ENCODE data around the gene MCUB. TPM values are rescaled to one million over a fixed set of nuclear protein-coding genes. Genes with fewer than 3 reads are reported as not detected.

Gene MCUB
- total and polyA plus RNA-seq, 9 of the 15 experiments (the other 6 are each of a cell fraction or from before 2014, with no cell fraction given), result 1.4 to 21.5 (median 5.4) TPM

DNA sequence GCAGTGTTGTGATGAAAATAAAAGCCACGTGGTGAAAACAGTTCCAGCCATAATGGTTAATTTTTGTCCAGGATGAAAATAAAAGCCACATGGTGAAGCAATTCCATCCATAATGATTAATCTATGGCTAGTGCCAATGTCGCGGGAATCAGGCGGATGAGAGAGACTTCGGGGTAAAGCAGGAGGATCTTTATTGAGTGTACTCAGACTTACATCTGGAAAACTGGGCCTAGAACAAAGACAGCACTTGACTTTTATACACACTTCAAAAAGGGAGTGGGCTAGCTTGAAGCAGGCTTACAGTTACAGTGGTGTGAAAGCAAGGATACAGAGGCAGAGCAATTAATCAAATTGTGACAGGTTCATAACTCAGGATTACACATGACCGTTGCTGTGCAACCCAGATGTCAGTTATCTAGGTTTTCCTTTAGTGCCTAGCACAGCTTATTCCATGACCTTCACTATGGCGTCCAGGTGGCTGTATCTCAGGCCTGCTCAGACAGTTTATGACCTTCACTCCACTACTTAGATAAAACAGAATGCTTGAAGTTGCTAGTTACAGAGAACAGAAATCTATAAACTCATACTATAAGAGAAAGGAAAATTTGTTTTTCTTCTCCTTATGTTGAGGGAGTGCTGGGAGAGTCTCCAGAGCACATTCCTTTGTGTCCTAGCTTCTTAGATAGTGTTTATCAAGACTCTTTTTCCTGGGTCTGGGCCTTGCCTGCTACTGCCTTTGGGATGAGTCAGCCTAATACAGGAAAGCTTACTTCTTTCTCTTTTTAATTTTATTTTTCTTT, 175.7 kb downstream of the MCUB start (continued):
- TF ChIP-seq, protein P1, sequence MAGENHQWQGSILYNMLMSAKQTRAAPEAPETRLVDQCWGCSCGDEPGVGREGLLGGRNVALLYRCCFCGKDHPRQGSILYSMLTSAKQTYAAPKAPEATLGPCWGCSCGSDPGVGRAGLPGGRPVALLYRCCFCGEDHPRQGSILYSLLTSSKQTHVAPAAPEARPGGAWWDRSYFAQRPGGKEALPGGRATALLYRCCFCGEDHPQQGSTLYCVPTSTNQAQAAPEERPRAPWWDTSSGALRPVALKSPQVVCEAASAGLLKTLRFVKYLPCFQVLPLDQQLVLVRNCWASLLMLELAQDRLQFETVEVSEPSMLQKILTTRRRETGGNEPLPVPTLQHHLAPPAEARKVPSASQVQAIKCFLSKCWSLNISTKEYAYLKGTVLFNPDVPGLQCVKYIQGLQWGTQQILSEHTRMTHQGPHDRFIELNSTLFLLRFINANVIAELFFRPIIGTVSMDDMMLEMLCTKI (IDR thresholded peaks at IDR 0.05; ENCODE audit: partially characterized antibody), result no peak
- no peak; the same call in 1 of the 2 replicates for TF ChIP-seq GATAD2B (IDR thresholded peaks at IDR 0.05; ENCODE audit: borderline replicate concordance)
- TF ChIP-seq MCM5 (IDR thresholded peaks at IDR 0.05; ENCODE audit: low read depth), result no peak
- TF ChIP-seq BHLHE40 (IDR thresholded peaks at IDR 0.05; ENCODE audit: low read length), result no peak
- peak in 1 of 2 experiments; percentile 62; a peak in 1 of 4 replicates for TF ChIP-seq HDAC1 (IDR thresholded peaks at IDR 0.05)
- no peak for TF ChIP-seq ZNF583 (CRISPR knock-in tag; IDR thresholded peaks at IDR 0.05)
- 0 out of 2 replicates have a peak, but pooled peaks have one; percentile 33 for TF ChIP-seq ZNF717 (CRISPR knock-in tag; IDR thresholded peaks at IDR 0.05)
- TF ChIP-seq, protein P2, sequence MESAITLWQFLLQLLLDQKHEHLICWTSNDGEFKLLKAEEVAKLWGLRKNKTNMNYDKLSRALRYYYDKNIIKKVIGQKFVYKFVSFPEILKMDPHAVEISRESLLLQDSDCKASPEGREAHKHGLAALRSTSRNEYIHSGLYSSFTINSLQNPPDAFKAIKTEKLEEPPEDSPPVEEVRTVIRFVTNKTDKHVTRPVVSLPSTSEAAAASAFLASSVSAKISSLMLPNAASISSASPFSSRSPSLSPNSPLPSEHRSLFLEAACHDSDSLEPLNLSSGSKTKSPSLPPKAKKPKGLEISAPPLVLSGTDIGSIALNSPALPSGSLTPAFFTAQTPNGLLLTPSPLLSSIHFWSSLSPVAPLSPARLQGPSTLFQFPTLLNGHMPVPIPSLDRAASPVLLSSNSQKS (CRISPR knock-in tag; IDR thresholded peaks at IDR 0.05), result no peak
- no peak for TF ChIP-seq CBX1 (IDR thresholded peaks at IDR 0.05; ENCODE audit: low read depth)
- peak; percentile 33; the same call in 1 of the 2 replicates for TF ChIP-seq NCOA1 (IDR thresholded peaks at IDR 0.05; ENCODE audit: low read depth)
- TF ChIP-seq KLF16 (IDR thresholded peaks at IDR 0.05), result no peak
- TF ChIP-seq, protein P3, sequence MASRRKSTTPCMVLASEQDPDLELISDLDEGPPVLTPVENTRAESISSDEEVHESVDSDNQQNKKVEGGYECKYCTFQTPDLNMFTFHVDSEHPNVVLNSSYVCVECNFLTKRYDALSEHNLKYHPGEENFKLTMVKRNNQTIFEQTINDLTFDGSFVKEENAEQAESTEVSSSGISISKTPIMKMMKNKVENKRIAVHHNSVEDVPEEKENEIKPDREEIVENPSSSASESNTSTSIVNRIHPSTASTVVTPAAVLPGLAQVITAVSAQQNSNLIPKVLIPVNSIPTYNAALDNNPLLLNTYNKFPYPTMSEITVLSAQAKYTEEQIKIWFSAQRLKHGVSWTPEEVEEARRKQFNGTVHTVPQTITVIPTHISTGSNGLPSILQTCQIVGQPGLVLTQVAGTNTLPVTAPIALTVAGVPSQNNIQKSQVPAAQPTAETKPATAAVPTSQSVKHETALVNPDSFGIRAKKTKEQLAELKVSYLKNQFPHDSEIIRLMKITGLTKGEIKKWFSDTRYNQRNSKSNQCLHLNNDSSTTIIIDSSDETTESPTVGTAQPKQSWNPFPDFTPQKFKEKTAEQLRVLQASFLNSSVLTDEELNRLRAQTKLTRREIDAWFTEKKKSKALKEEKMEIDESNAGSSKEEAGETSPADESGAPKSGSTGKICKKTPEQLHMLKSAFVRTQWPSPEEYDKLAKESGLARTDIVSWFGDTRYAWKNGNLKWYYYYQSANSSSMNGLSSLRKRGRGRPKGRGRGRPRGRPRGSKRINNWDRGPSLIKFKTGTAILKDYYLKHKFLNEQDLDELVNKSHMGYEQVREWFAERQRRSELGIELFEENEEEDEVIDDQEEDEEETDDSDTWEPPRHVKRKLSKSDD (conservative IDR thresholded peaks at IDR 0.05; ENCODE audit: low read length), result no peak
- TF ChIP-seq, protein P4, sequence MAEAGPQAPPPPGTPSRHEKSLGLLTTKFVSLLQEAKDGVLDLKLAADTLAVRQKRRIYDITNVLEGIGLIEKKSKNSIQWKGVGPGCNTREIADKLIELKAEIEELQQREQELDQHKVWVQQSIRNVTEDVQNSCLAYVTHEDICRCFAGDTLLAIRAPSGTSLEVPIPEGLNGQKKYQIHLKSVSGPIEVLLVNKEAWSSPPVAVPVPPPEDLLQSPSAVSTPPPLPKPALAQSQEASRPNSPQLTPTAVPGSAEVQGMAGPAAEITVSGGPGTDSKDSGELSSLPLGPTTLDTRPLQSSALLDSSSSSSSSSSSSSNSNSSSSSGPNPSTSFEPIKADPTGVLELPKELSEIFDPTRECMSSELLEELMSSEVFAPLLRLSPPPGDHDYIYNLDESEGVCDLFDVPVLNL (CRISPR knock-in tag; IDR thresholded peaks at IDR 0.05; ENCODE audit: low read depth), result no peak
- TF ChIP-seq FOXJ2 (tag; IDR thresholded peaks at IDR 0.05), result peak; percentile 90
- TF ChIP-seq EHMT2 (IDR thresholded peaks at IDR 0.05), result no peak
- TF ChIP-seq, protein P5, sequence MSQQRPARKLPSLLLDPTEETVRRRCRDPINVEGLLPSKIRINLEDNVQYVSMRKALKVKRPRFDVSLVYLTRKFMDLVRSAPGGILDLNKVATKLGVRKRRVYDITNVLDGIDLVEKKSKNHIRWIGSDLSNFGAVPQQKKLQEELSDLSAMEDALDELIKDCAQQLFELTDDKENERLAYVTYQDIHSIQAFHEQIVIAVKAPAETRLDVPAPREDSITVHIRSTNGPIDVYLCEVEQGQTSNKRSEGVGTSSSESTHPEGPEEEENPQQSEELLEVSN (IDR thresholded peaks at IDR 0.05; ENCODE audit: borderline replicate concordance in 1 of 2, extremely low read depth in 1 of 2, insufficient read depth in 1 of 2, insufficient read length in 1 of 2, low read depth in 1 of 2, low read length in 1 of 2, poor library complexity in 1 of 2, severe bottlenecking in 1 of 2), result peak in 1 of 2 experiments; percentile 20
- TF ChIP-seq ZNF408 (CRISPR knock-in tag; IDR thresholded peaks at IDR 0.05; ENCODE audit: low read depth), result no peak
- TF ChIP-seq SOX6 (IDR thresholded peaks at IDR 0.05), result peak; percentile 49; the same call in 1 of the 2 replicates
- TF ChIP-seq U2AF2 (optimal IDR thresholded peaks at IDR 0.05; ENCODE audit: low read depth, low read length), result no peak
- TF ChIP-seq ZNF232 (CRISPR knock-in tag; IDR thresholded peaks at IDR 0.05), result no peak
